ENCODE measurements around the gene HMX1.

The HMX1 gene

GRCh38 chr4:8817096-8817812 is 54.4 kb downstream of the HMX1 start:
- DNase-seq = no peak

Data from inflammatory macrophage treated with lipopolysaccharide for 4 hours (primary cell).